Medulla oblongata (tissue), 1 donor: Measurements from ENCODE around the gene KRT86.
"Not testable (repeated sequence)": the region's sequence is repeated elsewhere in the genome, so short reads cannot be mapped to it uniquely, and the experiment has no call there.

ENCODE experiments used
- DNase-seq: peaks from one replicate; pipeline ENCODE4 v3.0.0-alpha.2; 2015; ENCODE audit errors: extremely low spot score

KRT86 gene

GRCh38 chr12:52313926-52314325 is 39.5 kb downstream of the KRT86 start:
- DNase-seq: no peak

GRCh38 chr12:52314511-52314910 is 40.1 kb downstream of the KRT86 start:
- DNase-seq: no peak

DNA sequence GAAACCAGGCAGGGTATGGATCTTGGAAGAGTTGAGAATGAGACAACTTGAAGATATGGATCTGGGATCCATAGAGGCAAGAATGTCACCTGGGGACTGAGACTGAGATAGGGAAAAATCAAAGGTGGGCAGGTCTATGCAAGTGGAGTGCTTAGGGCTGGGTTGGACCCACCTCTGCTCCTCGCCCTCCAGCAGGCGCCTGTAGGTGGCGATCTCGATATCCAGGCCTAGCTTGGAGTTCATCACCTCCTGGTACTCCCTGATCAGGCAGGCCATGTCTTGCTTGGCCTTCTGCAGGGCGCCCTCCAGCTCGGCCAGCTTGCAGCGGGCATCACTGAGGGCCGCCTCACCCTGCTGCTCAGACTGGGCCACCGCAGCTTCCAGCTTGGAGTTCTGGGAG is 41.3 kb downstream of the KRT86 start:
- DNase-seq: not testable (repeated sequence)

DNA sequence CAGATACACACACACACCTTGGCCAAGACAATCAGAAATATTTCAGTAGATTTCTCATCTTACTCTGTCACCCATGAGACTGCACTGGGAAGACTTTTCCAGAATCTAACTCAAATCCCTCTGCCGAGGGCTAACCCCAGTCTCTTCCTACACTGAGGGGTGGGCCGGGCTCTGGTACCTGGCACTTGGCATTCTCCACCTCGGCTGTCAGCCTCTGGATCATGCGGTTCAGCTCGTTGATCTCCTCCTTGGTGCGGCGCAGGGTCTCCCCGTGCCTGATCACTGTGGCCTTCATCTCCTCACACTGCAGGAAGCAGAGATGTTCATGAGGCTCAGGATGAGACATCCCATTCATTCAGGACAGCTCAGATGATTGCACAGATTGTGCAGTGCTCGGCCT is 41.8 kb downstream of the KRT86 start:
- DNase-seq: no peak

DNA sequence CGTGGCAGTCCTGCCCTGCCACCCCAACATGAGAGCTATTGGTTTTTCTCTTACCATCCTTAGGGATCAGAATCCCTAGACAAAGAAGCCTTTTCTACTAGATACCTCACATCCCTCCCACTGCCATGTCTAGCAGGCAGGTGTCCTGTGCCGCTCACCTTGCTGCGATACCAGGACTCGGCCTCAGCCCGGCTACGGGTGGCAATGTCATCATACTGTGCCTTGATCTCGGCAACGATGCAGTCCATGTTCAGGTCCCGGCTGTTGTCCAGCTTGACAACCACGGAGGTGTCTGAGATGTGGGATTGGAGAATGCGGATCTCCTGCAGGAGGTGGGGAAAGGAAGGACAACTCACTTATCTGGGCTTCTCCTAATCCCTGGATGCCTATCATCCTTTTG is 42.3 kb downstream of the KRT86 start:
- DNase-seq: no peak

GRCh38 chr12:52317468-52318052 is 43.1 kb downstream of the KRT86 start:
- DNase-seq: no peak

DNA sequence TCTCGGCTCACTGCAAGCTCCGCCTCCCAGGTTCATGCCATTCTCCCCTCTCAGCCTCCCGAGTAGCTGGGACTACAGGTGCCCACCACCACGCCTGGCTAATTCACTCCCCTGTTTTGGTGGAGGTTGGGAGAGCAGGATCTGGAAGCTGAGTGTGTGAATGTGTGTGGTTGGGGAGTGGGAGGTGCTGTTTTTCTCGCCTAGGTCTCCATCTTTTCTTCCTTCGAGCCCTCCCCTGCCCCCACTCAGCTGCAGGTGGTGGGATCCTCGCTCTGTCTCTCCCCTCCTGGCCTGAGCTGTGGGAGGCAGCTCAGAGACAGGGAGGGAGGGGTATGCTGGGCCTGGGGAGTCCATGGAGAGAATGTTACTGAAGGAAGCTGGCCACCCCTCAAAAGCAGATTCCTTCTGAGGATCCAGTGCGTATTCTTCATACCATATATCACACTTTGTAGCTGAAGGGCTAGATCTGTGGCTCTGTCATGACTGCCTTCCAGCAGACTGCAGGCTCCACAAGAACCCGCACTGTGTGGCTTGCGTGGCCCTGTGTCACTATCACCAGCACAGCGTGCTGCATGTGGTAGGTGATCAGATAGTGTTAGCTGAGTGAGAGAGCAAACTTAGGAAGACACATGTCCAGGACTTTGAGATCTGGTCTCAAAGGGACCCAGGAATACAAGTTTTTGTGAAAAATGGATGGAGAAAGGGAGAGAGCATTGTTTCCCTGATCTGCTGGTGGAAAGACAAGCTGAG is 44.0 kb downstream of the KRT86 start:
- no peak for DNase-seq

- DNase-seq: no peak
Observed at GRCh38 chr12:52319097-52319496, 44.7 kb downstream of the KRT86 start.

DNA sequence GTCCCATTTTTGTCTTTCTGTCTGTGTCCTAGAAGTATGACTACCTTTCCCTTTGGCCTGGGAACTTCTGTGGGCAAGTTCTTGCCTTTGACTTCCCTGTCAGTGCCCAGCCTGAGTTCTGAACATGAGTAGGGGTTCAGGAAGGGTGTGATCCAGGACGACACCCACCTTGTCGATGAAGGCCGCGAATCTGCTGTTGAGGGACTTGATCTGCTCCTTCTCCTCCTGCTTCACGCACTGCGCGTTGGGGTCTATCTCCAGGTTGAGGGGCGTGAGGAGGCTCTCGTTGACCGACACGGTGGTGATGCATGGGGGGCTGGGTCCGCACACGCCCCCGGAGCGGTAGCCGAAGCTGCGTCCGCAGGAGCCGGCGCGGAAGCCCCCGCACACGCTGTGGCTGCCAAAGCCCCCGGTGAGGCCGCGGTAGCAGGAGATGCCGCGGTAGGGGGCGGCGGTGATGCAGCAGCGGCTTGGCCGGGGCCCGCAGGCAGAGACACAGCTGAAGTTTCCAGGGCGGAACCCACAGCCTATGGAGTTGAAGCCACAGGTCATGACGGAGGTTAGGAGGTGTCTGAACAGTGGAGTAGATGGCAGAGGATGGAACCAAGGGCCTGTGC is 46.4 kb downstream of the KRT86 start, which contains the start of gene KRT83:
KRT83 (minus strand) TSS at position 615 of the 617 bp plus-strand sequence; CDS start at position 552, 63 bp downstream.
- no peak for DNase-seq

DNA sequence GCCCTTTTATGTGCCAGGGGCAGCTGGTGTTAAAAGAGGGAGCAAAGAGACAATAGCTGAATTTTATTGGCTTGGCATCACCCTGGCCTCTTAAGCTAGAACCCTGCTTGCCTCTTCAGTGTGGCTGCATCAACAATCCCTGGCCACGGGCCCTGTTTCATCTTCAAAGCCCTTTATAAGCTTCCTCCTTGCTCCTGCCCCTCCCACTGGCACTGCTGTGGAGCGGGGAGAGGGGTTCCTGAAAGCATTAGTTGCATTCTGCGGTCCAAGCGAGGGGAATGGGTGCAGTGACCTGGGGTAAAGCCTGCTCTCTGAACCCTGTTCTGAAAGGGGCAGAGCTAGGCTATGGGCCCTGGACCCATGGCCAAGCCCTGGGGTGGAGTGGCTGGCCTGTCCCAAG is 47.0 kb downstream of the KRT86 start:
- DNase-seq: peak; percentile 72

- no peak for DNase-seq
Observed at GRCh38 chr12:52322069-52322468, 47.6 kb downstream of the KRT86 start.

DNA sequence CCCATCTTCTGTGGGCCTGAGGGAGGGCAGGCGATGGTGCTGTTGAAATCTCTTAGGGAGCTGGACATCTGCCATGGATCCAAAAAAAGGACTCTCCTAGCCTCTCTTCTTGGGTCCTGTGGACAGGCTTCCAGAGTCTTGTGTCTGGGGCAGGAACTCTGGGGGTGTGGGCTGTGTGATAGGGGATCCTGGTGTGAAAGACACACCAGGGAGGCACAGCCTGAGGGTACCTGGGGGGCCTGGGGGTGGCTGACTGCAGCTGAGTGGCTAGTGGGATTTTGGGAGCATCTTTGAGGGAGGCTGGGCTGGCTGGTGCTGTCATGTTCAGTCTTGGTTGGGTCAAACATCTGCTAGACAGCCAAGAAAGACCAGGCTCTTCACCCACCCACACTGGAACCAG is 48.6 kb downstream of the KRT86 start:
- no peak for DNase-seq

DNA sequence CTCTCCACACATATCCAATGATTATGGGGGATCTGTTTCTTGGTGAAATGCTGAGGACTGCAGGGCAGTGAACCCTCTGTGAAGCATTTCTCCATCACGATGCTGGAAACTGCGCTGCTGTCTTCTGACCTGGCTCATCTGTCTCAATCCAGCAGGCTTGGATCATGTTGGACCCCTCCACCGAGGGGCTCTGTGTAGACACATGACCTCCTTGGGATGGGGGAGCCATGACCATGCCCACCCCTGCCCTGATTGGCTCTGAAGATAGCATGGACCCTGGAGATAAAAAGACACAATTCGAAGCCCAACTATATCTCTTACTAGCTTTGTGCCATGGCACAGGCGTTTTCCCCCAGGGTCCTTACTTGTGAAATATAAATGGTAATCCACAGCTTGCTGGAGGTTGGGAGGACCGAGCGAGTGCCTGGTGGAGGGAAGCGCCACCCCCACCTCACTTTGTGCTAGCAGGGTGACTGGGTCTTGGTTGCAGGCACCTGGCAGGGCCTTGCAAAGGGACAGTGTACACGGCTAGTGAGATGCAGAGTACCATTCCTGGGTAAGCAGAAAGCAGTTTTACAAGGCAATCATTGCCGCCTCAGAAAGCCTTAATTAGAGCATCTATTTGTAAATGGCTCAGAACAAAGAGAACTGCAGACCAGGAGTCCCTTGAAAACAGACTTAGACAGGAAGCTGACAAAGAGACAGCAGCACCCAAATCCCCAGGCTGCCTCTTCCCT is 49.1 kb downstream of the KRT86 start:
- no peak for DNase-seq

DNA sequence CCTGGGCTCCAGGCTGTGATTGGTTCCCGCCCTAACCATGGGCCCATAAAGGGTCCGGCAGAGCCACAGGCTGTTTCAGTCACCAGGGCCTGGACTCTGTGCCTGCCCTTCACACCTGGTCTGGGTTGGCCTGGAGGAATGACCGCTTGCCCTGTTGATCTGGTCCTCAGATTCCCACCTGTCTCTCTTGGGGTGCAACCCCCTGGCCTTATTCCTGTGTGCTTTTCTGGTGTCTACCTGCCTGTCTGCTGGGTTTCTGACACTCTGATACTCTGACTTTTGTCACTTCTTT is 49.7 kb downstream of the KRT86 start:
- no peak for DNase-seq

DNA sequence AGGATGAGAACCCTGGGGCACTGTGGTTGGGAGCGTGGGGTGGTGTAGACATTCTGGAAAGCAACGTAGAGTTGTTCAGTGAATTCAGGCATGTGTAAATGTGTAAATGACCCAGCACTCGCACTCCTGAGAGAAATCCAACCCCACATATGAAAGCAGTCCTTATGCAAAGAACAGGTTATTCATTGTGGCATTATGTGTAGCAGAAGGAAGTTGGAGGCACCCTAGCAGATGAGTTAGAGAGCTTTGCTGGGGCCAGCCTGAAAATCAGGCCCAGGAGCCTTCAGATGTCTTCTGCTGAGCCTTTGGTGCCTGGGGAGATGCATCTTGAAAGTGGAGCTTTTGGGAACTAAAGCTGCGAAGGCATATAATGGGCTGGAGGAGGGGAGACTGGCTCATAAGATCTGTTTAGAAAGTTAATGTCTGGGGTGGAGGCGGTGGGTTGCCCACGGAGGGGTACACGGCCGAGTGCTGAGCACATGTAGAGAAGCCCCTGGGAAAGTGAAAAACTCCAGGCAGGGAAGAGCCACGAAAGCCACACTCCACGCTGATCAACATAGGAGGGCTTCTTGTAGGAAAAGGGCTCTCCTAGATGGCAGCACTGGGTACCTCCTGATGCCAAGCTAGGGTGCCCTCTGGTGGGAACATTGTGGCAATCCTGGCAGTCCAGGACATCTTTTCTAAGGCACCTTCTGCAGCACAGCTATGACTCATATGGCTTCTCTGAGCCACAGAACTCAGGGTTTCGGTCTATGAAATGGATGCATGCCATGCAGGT is 52.8 kb downstream of the KRT86 start:
- DNase-seq: peak; percentile 89

GRCh38 chr12:52327830-52328500 is 53.5 kb downstream of the KRT86 start:
- no peak for DNase-seq

DNA sequence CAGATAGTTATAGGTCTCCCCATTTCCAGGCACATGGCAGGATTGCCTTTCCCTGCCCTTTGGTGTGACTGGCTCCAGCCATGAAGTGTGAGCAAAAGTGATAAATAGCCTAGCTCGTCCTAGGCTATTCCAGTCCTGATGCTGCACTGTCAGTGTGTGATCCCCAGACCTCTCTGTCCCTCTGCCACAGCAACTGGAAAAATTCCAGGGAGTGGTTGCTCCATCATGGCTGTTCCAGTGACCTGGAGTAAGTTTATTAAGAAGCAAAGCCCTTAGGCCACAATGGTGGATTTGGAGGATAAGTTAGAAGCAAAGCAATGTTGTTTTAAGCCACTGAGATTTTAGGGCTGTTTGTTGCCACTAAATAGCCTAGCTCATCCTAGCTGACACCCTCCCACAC is 56.6 kb downstream of the KRT86 start:
- DNase-seq: no peak

GRCh38 chr12:52331833-52332232 is 57.4 kb downstream of the KRT86 start:
- no peak for DNase-seq

DNA sequence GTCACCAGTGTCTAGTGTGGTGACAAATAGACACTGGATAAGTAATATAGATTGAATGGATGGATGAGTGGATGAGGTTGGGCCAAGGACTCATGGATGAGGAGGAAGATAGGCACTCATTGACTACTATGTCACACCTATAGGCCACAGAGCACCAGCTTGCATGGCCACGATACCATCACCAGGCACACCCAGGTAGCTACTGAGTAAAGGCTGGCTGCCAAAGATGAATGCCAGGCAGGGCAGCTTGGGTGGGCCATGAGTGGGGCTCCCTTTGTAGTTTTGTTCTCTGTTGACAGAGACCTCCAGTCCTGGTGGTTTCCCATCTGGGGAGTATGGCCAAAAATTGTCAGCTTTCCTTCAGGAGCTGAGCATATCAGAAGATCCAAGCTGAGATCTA is 57.9 kb downstream of the KRT86 start:
- no peak for DNase-seq

DNA sequence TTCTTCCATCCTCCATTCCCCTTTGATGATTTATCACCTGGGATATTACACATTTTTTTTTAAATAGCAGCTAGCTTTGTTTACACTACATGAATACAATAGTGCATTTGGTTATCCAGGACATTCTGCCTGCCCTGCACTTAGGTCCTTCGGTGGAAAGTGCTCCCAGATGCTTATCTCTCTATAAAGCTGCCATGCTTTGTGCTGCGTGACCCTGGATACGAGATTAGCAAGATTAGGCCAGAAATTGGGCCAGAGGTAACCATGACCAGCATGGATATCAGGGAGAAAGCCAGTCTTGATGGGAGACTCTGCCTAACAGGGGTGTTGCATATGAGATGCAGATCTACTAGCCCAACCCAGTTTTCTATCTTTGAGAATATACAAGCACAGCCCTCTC is 58.9 kb downstream of the KRT86 start:
- DNase-seq: no peak

DNA sequence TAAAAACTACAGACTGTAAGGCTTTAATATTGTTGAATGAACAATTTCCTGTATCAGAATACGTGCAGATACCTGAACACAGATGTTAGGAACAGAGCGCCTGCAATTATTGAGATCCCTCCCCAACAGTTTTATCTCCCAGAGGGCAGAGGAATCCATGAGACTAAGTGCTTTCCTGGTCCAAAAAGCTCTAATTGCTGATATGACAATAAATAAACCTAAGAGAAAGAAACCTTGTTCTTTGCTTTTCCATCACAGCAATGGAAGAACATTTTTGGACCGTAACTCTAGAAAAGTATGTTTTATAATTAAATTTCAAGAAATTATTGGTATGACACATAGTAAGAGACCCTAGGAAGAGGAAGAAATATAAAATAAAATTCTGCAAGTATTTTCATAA is 59.7 kb downstream of the KRT86 start:
- no peak for DNase-seq
